ENCODE results near the gene RAPGEF5.

DNA sequence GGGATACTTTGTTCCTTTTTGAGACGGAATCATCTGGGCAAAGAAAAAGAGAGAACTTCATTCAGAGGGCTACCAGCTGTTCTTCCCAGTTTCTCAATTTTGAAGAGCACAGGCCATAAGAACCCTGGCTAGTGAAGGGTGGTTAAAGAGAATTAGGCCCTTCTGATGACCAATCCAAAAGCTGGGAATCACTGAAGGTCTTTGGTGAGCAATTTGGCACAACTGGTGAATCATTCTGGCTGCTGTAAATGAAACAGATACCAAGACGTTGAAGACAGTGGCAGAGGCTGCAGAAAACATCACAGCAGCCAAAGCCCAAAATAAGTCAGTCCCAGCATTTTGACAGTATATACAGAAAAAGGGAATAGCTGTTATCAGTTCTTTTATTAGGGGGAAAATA lies 5.1 kb downstream of the RAPGEF5 start:
- TF ChIP-seq, protein P1, sequence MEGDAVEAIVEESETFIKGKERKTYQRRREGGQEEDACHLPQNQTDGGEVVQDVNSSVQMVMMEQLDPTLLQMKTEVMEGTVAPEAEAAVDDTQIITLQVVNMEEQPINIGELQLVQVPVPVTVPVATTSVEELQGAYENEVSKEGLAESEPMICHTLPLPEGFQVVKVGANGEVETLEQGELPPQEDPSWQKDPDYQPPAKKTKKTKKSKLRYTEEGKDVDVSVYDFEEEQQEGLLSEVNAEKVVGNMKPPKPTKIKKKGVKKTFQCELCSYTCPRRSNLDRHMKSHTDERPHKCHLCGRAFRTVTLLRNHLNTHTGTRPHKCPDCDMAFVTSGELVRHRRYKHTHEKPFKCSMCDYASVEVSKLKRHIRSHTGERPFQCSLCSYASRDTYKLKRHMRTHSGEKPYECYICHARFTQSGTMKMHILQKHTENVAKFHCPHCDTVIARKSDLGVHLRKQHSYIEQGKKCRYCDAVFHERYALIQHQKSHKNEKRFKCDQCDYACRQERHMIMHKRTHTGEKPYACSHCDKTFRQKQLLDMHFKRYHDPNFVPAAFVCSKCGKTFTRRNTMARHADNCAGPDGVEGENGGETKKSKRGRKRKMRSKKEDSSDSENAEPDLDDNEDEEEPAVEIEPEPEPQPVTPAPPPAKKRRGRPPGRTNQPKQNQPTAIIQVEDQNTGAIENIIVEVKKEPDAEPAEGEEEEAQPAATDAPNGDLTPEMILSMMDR (IDR thresholded peaks at IDR 0.05 in 4 of 5, conservative IDR thresholded peaks at IDR 0.05 in 1 of 5): no peak
- no peak for TF ChIP-seq POLR2A (IDR thresholded peaks at IDR 0.05)

All from gastrocnemius medialis (tissue), 4 donors.